GM23248 (cell line): ENCODE data around the gene BCL2L12.

ENCODE experiments used
- EZH2 ChIP-seq: fragments of 200-600 bp; sonication (generic); IDR thresholded peaks from 2 replicates; pipeline ENCODE4 v1.6.1; 2018; ENCODE audit warnings: antibody characterized with exemption, mild to moderate bottlenecking; ENCODE audit not compliant: insufficient read depth, poor library complexity, severe bottlenecking
- EZH2phosphoT487 ChIP-seq: fragments of 200-600 bp; sonication (generic); IDR thresholded peaks from 2 replicates; pipeline ENCODE4 v1.6.1; 2018; ENCODE audit warnings: antibody characterized with exemption, moderate library complexity, mild to moderate bottlenecking, low read depth; ENCODE audit not compliant: insufficient read depth

GRCh38 chr19:49655570-49656455, 9.9 kb upstream of the BCL2L12 start:
- TF ChIP-seq EZH2: no peak
- no peak for TF ChIP-seq EZH2phosphoT487
